Common myeloid progenitor, CD34-positive (primary cell): ENCODE measurements around the gene FAM53B.

ENCODE experiments used
- CTCF ChIA-PET: fragments of 350-600 bp; sonication (Branson Sonifier 250); formaldehyde crosslinking; loops from one replicate; lab custom pipeline; 2021; ENCODE audit warnings: antibody characterized with exemption; lab: Charles Lee
- POLR2A ChIA-PET: fragments of 350-600 bp; sonication (Branson Sonifier 250); formaldehyde crosslinking; loops from one replicate; lab custom pipeline; 2021; ENCODE audit warnings: antibody characterized with exemption; lab: Charles Lee
- DNase-seq, 3 donors: peaks; one replicate each; pipeline versions ENCODE4 v3.0.0 to v3.0.0-alpha.2; 2013
- H3K27ac ChIP-seq, 2 experiments: 1 replicate in 1 of 2; 2 replicates in 1 of 2; pipeline ENCODE4 v1.7.0; 2013; ENCODE audit warnings: inconsistent platforms in 2 of 2, low read length in 2 of 2, mild to moderate bottlenecking in 2 of 2, low read depth in 1 of 2, moderate library complexity in 1 of 2; ENCODE audit not compliant: severe bottlenecking in 2 of 2, insufficient read depth in 1 of 2, poor library complexity in 1 of 2
- H3K27me3 ChIP-seq, 5 experiments: replicated peaks in 2 of 5; 1 replicate in 3 of 5; 2 replicates in 2 of 5; pipeline versions ENCODE4 v1.6.1 to v1.7.0; 2013; ENCODE audit warnings: low read length in 4 of 5, mild to moderate bottlenecking in 2 of 5, moderate library complexity in 2 of 5, inconsistent platforms in 1 of 5; ENCODE audit not compliant: insufficient read depth in 5 of 5, control insufficient read depth in 4 of 5
- H3K36me3 ChIP-seq, 4 experiments: 1 replicate in 2 of 4; 2 replicates in 2 of 4; pipeline versions ENCODE4 v1.6.1 to v1.7.0; 2013; ENCODE audit warnings: low read length in 3 of 4, control low read depth in 1 of 4, mild to moderate bottlenecking in 1 of 4; ENCODE audit not compliant: control insufficient read depth in 4 of 4, insufficient read depth in 4 of 4
- H3K4me1 ChIP-seq, 4 experiments: 1 replicate in 3 of 4; 2 replicates in 1 of 4; pipeline versions ENCODE4 v1.6.1 to v1.7.1; 2013; ENCODE audit warnings: low read length in 3 of 4, mild to moderate bottlenecking in 3 of 4, control low read depth in 1 of 4, inconsistent platforms in 1 of 4, moderate library complexity in 1 of 4; ENCODE audit not compliant: control insufficient read depth in 4 of 4, insufficient read depth in 4 of 4; ENCODE audit errors: control extremely low read depth in 1 of 4
- H3K4me3 ChIP-seq, 7 experiments: 1 replicate in 4 of 7; 2 replicates in 3 of 7; pipeline versions ENCODE4 v1.5.1 to v1.7.0; 2013; ENCODE audit warnings: mild to moderate bottlenecking in 7 of 7, low read length in 6 of 7, moderate library complexity in 6 of 7, inconsistent platforms in 2 of 7, low read depth in 2 of 7, control low read depth in 1 of 7; ENCODE audit not compliant: insufficient read depth in 4 of 7, control insufficient read depth in 1 of 7; ENCODE audit errors: extremely low read depth in 1 of 7
- H3K9me3 ChIP-seq, 5 experiments: 1 replicate in 4 of 5; 2 replicates in 1 of 5; pipeline versions ENCODE4 v1.6.1 to v1.7.1; 2013; ENCODE audit warnings: low read length in 4 of 5, mild to moderate bottlenecking in 2 of 5, inconsistent platforms in 1 of 5, low read depth in 1 of 5, moderate library complexity in 1 of 5; ENCODE audit not compliant: control insufficient read depth in 4 of 5, insufficient read depth in 2 of 5; ENCODE audit errors: control extremely low read depth in 1 of 5
- WGBS: methylation state at CpG from one replicate; pipeline ENCODE4 v1.1.5; 2013; ENCODE audit not compliant: insufficient coverage; 5-methylcytosine and 5-hydroxymethylcytosine counted together

FAM53B gene

GRCh38 chr10:124629842-124630241, 114.3 kb downstream of the FAM53B start:
- CTCF ChIA-PET = interaction anchor here (0.7 to 4.1 kb wide), 6 partner anchors 9 to 112 kb away, joined by 3 to 21 read pairs (median 3); no protein-coding TSS in a partner anchor
- H3K4me3 ChIP-seq = no peak overlapping the region
- H3K4me1 ChIP-seq = peaks cover 2 to 49% (median 37%) of the 10 kb centered on the region in 4 experiments
- no peak overlapping the region for H3K27ac ChIP-seq
- peaks cover 0 to 8% (median 4%) of the 10 kb centered on the region in 4 experiments for H3K36me3 ChIP-seq
- H3K9me3 ChIP-seq = peaks cover 0 to 6% (median 0%) of the 10 kb centered on the region in 5 experiments
- WGBS = 86% methylated on average over 6 of the region's 6 CpGs
- POLR2A ChIA-PET = no interaction called here
- no peak for DNase-seq
- H3K27me3 ChIP-seq = no peaks in the 10 kb centered on the region

- H3K4me1 ChIP-seq = peaks cover 2 to 49% (median 37%) of the 10 kb centered on the region in 4 experiments
- DNase-seq = no peak
- ChIA-PET POLR2A (no interaction called here), CTCF (interaction anchor here (0.7 to 4.1 kb wide), 7 partner anchors 9 to 112 kb away, joined by 3 to 21 read pairs (median 3); no protein-coding TSS in a partner anchor)
- WGBS = 65% methylated on average over 5 of the region's 6 CpGs
- H3K27ac ChIP-seq = no peak overlapping the region
- H3K36me3 ChIP-seq = peaks cover 0 to 9% (median 3%) of the 10 kb centered on the region in 4 experiments
- H3K4me3 ChIP-seq = no peak overlapping the region
- no peaks in the 10 kb centered on the region for H3K27me3 ChIP-seq
- H3K9me3 ChIP-seq = peaks cover 0 to 4% (median 0%) of the 10 kb centered on the region in 5 experiments
These were observed 114.8 kb downstream of the FAM53B start for GRCh38 chr10:124629415-124629814.

- peaks cover 0 to 17% (median 2%) of the 10 kb centered on the region in 4 experiments for H3K36me3 ChIP-seq
- no peaks in the 10 kb centered on the region for H3K27me3 ChIP-seq
- H3K27ac ChIP-seq = no peak overlapping the region
- 95% methylated on average over 8 of the region's 9 CpGs for WGBS
- CTCF ChIA-PET = interaction anchor here (1.0 to 4.1 kb wide), 10 partner anchors 9 to 117 kb away, joined by 3 to 21 read pairs (median 4); no protein-coding TSS in a partner anchor
- POLR2A ChIA-PET = no interaction called here
- DNase-seq = no peak
- H3K4me1 ChIP-seq = peaks cover 2 to 49% (median 37%) of the 10 kb centered on the region in 4 experiments
- no peak overlapping the region for H3K4me3 ChIP-seq
- H3K9me3 ChIP-seq = no peaks in the 10 kb centered on the region
These were observed 115.5 kb downstream of the FAM53B start for GRCh38 chr10:124628676-124629021.

- H3K4me3 ChIP-seq = no peak overlapping the region
- H3K36me3 ChIP-seq = peaks cover 0 to 22% (median 5%) of the 10 kb centered on the region in 4 experiments
- H3K27ac ChIP-seq = no peak overlapping the region
- H3K4me1 ChIP-seq = peaks cover 2 to 49% (median 37%) of the 10 kb centered on the region in 4 experiments
- ChIA-PET CTCF (interaction anchor here (1.0 to 4.1 kb wide), 13 partner anchors 9 to 118 kb away, joined by 3 to 21 read pairs (median 4); no protein-coding TSS in a partner anchor), POLR2A (no interaction called here)
- 91% methylated on average over 10 of the region's 12 CpGs for WGBS
- peak in 1 of 3 donors; percentile 32 for DNase-seq
- H3K9me3 ChIP-seq = no peaks in the 10 kb centered on the region
- H3K27me3 ChIP-seq = no peaks in the 10 kb centered on the region
These were observed 116.1 kb downstream of the FAM53B start for GRCh38 chr10:124627866-124628675.

- Histone ChIP-seq H3K9me3 (no peaks in the 10 kb centered on the region), H3K4me1 (peaks cover 2 to 44% (median 35%) of the 10 kb centered on the region in 4 experiments), H3K4me3 (no peak overlapping the region), H3K36me3 (peaks cover 0 to 29% (median 10%) of the 10 kb centered on the region in 4 experiments), H3K27me3 (no peaks in the 10 kb centered on the region), H3K27ac (no peak overlapping the region)
- POLR2A ChIA-PET = no interaction called here
- peak in 1 of 3 donors; percentile 36 for DNase-seq
- WGBS = 69% methylated on average over 11 of the region's 13 CpGs
- CTCF ChIA-PET = interaction anchor here (0.9 to 4.1 kb wide), 11 partner anchors 8 to 115 kb away, joined by 3 to 21 read pairs (median 5); no protein-coding TSS in a partner anchor
These were observed 117.3 kb downstream of the FAM53B start for GRCh38 chr10:124626759-124627380.

- H3K4me1 ChIP-seq = peaks cover 2 to 49% (median 36%) of the 10 kb centered on the region in 4 experiments
- DNase-seq = no peak
- peak overlapping the region in 1 of 2 experiments; percentile 5 for H3K27ac ChIP-seq
- H3K36me3 ChIP-seq = peaks cover 0 to 30% (median 11%) of the 10 kb centered on the region in 4 experiments
- ChIA-PET POLR2A (no interaction called here), CTCF (interaction anchor here (1.0 to 4.1 kb wide), 4 partner anchors 8 to 116 kb away, joined by 3 to 21 read pairs (median 4); no protein-coding TSS in a partner anchor)
- H3K9me3 ChIP-seq = no peaks in the 10 kb centered on the region
- 92% methylated on average over 23 of the region's 23 CpGs for WGBS
- no peaks in the 10 kb centered on the region for H3K27me3 ChIP-seq
- no peak overlapping the region for H3K4me3 ChIP-seq
These were observed 118.3 kb downstream of the FAM53B start for GRCh38 chr10:124625831-124626238.
